GM12874 (cell line): ENCODE data around the gene S100A11.

Source experiments
- CTCF ChIP-seq: IDR thresholded peaks from 2 replicates; pipeline ENCODE4 v1.5.1; 2011; ENCODE audit warnings: low read depth, mild to moderate bottlenecking, control low read depth, low read length, moderate library complexity; ENCODE audit not compliant: insufficient read depth

S100A11 gene

GRCh38 chr1:152023221-152023620, 13.6 kb downstream of the S100A11 start:
- TF ChIP-seq CTCF = no peak

- no peak for TF ChIP-seq CTCF
These were observed 14.3 kb downstream of the S100A11 start for GRCh38 chr1:152022474-152022873.

GRCh38 chr1:152021569-152021968, 15.2 kb downstream of the S100A11 start:
- no peak for TF ChIP-seq CTCF

- TF ChIP-seq CTCF = no peak
These were observed 16.0 kb downstream of the S100A11 start for GRCh38 chr1:152020849-152021248.

GRCh38 chr1:152018537-152018936, 18.3 kb downstream of the S100A11 start:
- peak; percentile 32; the same call in 1 of the 2 replicates for TF ChIP-seq CTCF

- TF ChIP-seq CTCF = no peak
These were observed 21.0 kb downstream of the S100A11 start for GRCh38 chr1:152015766-152016165.

GRCh38 chr1:152014943-152015342, 21.9 kb downstream of the S100A11 start:
- no peak for TF ChIP-seq CTCF

GRCh38 chr1:152013664-152014237, 23.1 kb downstream of the S100A11 start:
- TF ChIP-seq CTCF = peak; percentile 79
